K562 (cell line): Measurements from ENCODE around the gene CADM2.
"Not testable (repeated sequence)": the region's sequence is repeated elsewhere in the genome, so short reads cannot be mapped to it uniquely, and the experiment has no call there.

Source experiments
- BHLHE40 ChIP-seq: IDR thresholded peaks from 2 replicates; pipeline ENCODE4 v1.6.1; 2011; ENCODE audit warnings: low read length, improper control_type of control experiment
- POLR2AphosphoS5 ChIP-seq: IDR thresholded peaks from 2 replicates; pipeline ENCODE4 v1.6.1; 2011; ENCODE audit warnings: mild to moderate bottlenecking, low read depth, low read length, moderate library complexity; ENCODE audit not compliant: control insufficient read depth, insufficient read depth
- ZBTB12 ChIP-seq: fragments of 250-450 bp; sonication (Bioruptor Pico); IDR thresholded peaks from 2 replicates; pipeline ENCODE4 v1.4.0; 2020
- ZFX ChIP-seq: sonication (generic); formaldehyde crosslinking; IDR thresholded peaks from 2 replicates; pipeline ENCODE4 v1.8.0; 2022; ENCODE audit warnings: mild to moderate bottlenecking, missing genetic modification reagents, moderate library complexity

GRCh38 chr3:85504785-85505511 is 546.2 kb downstream of the CADM2 start:
- not testable (repeated sequence) for TF ChIP-seq ZBTB12 (CRISPR knock-in tag); POLR2AphosphoS5; BHLHE40
- peak; percentile 33; the same call in 1 of the 2 replicates for TF ChIP-seq ZFX (CRISPR knock-in tag)
